ENCODE results near the gene POLR2F. TPM values are rescaled to one million over a fixed set of nuclear protein-coding genes. Genes with fewer than 3 reads are reported as not detected.

Gene POLR2F
- total and polyA plus RNA-seq, 9 of the 15 experiments (the other 6 are each of a cell fraction or from before 2014, with no cell fraction given): 98.9 to 410 (median 168) TPM

DNA sequence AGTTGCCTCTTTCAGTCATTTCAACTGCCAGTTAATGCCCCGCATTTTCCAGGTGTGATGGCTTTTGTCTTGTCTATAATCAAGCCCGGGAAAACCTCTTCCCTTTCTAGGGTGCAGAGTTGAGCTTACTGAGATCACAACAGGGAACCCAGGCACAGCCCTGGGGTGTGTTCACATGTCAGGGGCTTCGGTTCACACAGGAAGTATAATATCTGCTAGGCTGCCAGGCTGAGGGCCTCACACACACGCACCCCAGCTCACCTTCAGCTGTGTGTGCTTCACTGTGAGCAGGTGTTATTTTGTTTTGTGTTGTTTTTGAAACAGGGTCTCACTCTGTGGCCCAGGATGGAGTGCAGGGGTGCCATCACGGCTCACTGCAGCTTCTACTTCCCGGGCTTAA, 40.5 kb downstream of the POLR2F start:
- no peak for ATAC-seq
- peaks cover 0 to 12% of the 10 kb centered on the region in 2 experiments; a peak in 3 of 5 replicates for H3K4me1 ChIP-seq (replicated peaks in 1 of 2; ENCODE audit: control insufficient read depth in 2 of 2, insufficient read depth in 2 of 2, low read length in 2 of 2)
- CTCF ChIA-PET (ENCODE audit: low intra/inter-chr PET ratio): interaction anchor here (0.5 kb wide), 1 partner anchor 244 kb away, joined by 7 read pairs; no protein-coding TSS in a partner anchor

More for the DNA sequence above, 40.5 kb downstream of the POLR2F start:
- TF ChIP-seq PRMT5 (CRISPR knock-in tag; IDR thresholded peaks at IDR 0.05) (no peak), MCM3 (IDR thresholded peaks at IDR 0.05) (no peak), PCBP1 (IDR thresholded peaks at IDR 0.05; ENCODE audit: low read depth, low read length, poor library complexity, severe bottlenecking) (no peak), IRF2 (CRISPR knock-in tag; IDR thresholded peaks at IDR 0.05) (no peak), ZZZ3 (IDR thresholded peaks at IDR 0.05) (no peak), NFXL1 (CRISPR knock-in tag; IDR thresholded peaks at IDR 0.05) (no peak), RNF2 (IDR thresholded peaks at IDR 0.05) (no peak), ZBTB7A (IDR thresholded peaks at IDR 0.05; ENCODE audit: borderline replicate concordance, control insufficient read depth, low read depth, low read length) (no peak), PPARD (CRISPR knock-in tag; IDR thresholded peaks at IDR 0.05) (no peak), ARNT (IDR thresholded peaks at IDR 0.05) (no peak), CTBP1 (IDR thresholded peaks at IDR 0.05; ENCODE audit: borderline replicate concordance) (no peak), KAT2B (IDR thresholded peaks at IDR 0.05; ENCODE audit: low read depth, low read length) (no peak), ZNF696 (CRISPR knock-in tag; conservative IDR thresholded peaks at IDR 0.05) (no peak), ZFPM2 (CRISPR knock-in tag; IDR thresholded peaks at IDR 0.05) (no peak), NCOA6 (IDR thresholded peaks at IDR 0.05) (no peak)
- TF ChIP-seq, protein P1, sequence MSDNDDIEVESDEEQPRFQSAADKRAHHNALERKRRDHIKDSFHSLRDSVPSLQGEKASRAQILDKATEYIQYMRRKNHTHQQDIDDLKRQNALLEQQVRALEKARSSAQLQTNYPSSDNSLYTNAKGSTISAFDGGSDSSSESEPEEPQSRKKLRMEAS (CRISPR knock-in tag; IDR thresholded peaks at IDR 0.05): no peak
- TF ChIP-seq, protein P2, sequence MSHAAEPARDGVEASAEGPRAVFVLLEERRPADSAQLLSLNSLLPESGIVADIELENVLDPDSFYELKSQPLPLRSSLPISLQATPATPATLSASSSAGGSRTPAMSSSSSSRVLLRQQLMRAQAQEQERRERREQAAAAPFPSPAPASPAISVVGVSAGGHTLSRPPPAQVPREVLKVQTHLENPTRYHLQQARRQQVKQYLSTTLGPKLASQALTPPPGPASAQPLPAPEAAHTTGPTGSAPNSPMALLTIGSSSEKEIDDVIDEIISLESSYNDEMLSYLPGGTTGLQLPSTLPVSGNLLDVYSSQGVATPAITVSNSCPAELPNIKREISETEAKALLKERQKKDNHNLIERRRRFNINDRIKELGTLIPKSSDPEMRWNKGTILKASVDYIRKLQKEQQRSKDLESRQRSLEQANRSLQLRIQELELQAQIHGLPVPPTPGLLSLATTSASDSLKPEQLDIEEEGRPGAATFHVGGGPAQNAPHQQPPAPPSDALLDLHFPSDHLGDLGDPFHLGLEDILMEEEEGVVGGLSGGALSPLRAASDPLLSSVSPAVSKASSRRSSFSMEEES (CRISPR knock-in tag; IDR thresholded peaks at IDR 0.05): no peak
- no peak overlapping the region for H3K27ac ChIP-seq (ENCODE audit: extremely low read depth, low read depth, low read length)
- H2AFZ ChIP-seq (ENCODE audit: low read depth, low read length): no peak overlapping the region
- no peak overlapping the region for H3K4me2 ChIP-seq (ENCODE audit: insufficient read depth, low read length)
- no peaks in the 10 kb centered on the region; a peak in 1 of 5 replicates for H3K27me3 ChIP-seq (ENCODE audit: control insufficient read depth in 2 of 2, insufficient read depth in 2 of 2, low read length in 2 of 2)
- FAIRE-seq (no peak), DNase-seq (ENCODE audit: extremely low read depth in 1 of 4, low spot score in 3 of 4) (no peak)
- BruUV-seq (replicated peaks): no TSS peak
- no peaks in the 10 kb centered on the region for H3K36me3 ChIP-seq (ENCODE audit: control insufficient read depth, insufficient read depth, low read length)
- H3K9me1 ChIP-seq (ENCODE audit: control insufficient read depth, insufficient read depth, low read length): no peaks in the 10 kb centered on the region
- H3K4me3 ChIP-seq: no peak overlapping the region
- intact Hi-C loops (cut with micrococcal nuclease): no loop called here
- WGBS (ENCODE audit: insufficient coverage, low coverage, missing lambda C conversion rate): 29% methylated on average over 6 of the region's 6 CpGs
- no peaks in the 10 kb centered on the region for H4K20me1 ChIP-seq (replicated peaks; ENCODE audit: control insufficient read depth, insufficient read depth, low read length)
- H3K9me3 ChIP-seq (replicated peaks; ENCODE audit: control insufficient read depth, insufficient read depth, low read depth, low read length): no peaks in the 10 kb centered on the region
- POLR2A ChIA-PET: interaction anchor here (0.8 to 1.5 kb wide), 2 partner anchors 13 to 150 kb away, joined by 3 to 4 read pairs; no protein-coding TSS in a partner anchor
- H3K9ac ChIP-seq (ENCODE audit: insufficient read depth in 1 of 2, low read depth in 2 of 2, low read length in 2 of 2): no peak overlapping the region
- no peaks in the 10 kb centered on the region for H3K79me2 ChIP-seq (ENCODE audit: control insufficient read depth, insufficient read depth, low read length)
- in situ Hi-C loops (cut with MboI): no loop called here
